HCT116 (cell line): ENCODE measurements around the gene LTB4R. TPM values are rescaled to one million over a fixed set of nuclear protein-coding genes. Genes with fewer than 3 reads are reported as not detected.

Experiments
- ATAC-seq: fragments of 200-7000 bp; cut with Tn5 transposase; 2 replicates; pipeline ENCODE4 v1.9.1; 2020; ENCODE audit warnings: mild to moderate bottlenecking, moderate library complexity
- BruUV-seq: library from RNA; stranded (reverse); fragments of 400-500 nt; replicated peaks from 2 replicates; lab custom pipeline; 2021; lab: Mats Ljungman, UMichigan
- CTCF ChIA-PET: fragments of 300-600 bp; sonication (Branson Sonifier 250); formaldehyde crosslinking; loops from one replicate; lab custom pipeline; 2021; ENCODE audit warnings: antibody characterized with exemption; lab: Charles Lee
- POLR2A ChIA-PET: fragments of 300-600, 350-600 bp; sonication (Branson Sonifier 250); formaldehyde crosslinking; loops from one replicate; lab custom pipeline; 2021; ENCODE audit warnings: antibody characterized with exemption; lab: Charles Lee
- RAD21 ChIA-PET, 2 experiments: fragments of 300-600 bp; sonication (Branson Sonifier 250); formaldehyde crosslinking; loops; one replicate each; lab custom pipeline; 2023; ENCODE audit warnings: low total read pairs in 2 of 2; ENCODE audit not compliant: uncharacterized antibody in 2 of 2, unreplicated experiment in 2 of 2, low non-redundant PET in 1 of 2; lab: Charles Lee
- DNase-seq: peaks from one replicate; pipeline ENCODE4 v3.0.0-alpha.2; 2010; ENCODE audit warnings: low read depth, low spot score
- H2AFZ ChIP-seq: fragments of 200-600 bp; shearing (Covaris generic), sonication (generic); 2 replicates; pipeline ENCODE4 v1.6.1; 2017; ENCODE audit warnings: low read depth, mixed run types, mixed read lengths, antibody characterized with exemption, low read length; ENCODE audit not compliant: poor library complexity, severe bottlenecking
- H3K27ac ChIP-seq: 2 replicates; pipeline ENCODE4 v1.5.1; 2012; ENCODE audit warnings: low read depth, low read length
- H3K27me3 ChIP-seq: fragments of 200-600 bp; sonication (generic); 2 replicates; pipeline ENCODE4 v1.6.1; 2016; ENCODE audit warnings: mixed run types, low read length, mixed read lengths; ENCODE audit not compliant: insufficient read depth
- H3K36me3 ChIP-seq, 2 experiments: fragments of 200-500 bp in 1 of 2; fragments of 200-600 bp in 1 of 2; sonication (Bioruptor generic) in 1 of 2; sonication (generic) in 1 of 2; 2 replicates each; pipeline versions ENCODE4 v1.5.1 to v1.6.1; 2014 to 2016; ENCODE audit warnings: low read length in 2 of 2, inconsistent platforms in 1 of 2, mixed read lengths in 1 of 2, mixed run types in 1 of 2; ENCODE audit not compliant: insufficient read depth in 2 of 2, control insufficient read depth in 1 of 2
- H3K4me1 ChIP-seq, 2 experiments: fragments of 200-600 bp in 1 of 2; sonication (generic) in 1 of 2; 2 replicates each; pipeline versions ENCODE4 v1.5.1 to v1.6.1; 2012 to 2017; ENCODE audit warnings: low read length in 2 of 2, inconsistent platforms in 1 of 2, mild to moderate bottlenecking in 1 of 2, mixed read lengths in 1 of 2, mixed run types in 1 of 2, moderate library complexity in 1 of 2; ENCODE audit not compliant: insufficient read depth in 2 of 2, control insufficient read depth in 1 of 2
- H3K4me2 ChIP-seq: fragments of 200-600 bp; sonication (generic); 2 replicates; pipeline ENCODE4 v1.6.1; 2017; ENCODE audit warnings: mixed run types, low read length, mixed read lengths
- H3K4me3 ChIP-seq, 2 experiments: fragments of 200-600 bp in 1 of 2; sonication (generic) in 1 of 2; replicated peaks in 1 of 2; 2 replicates each; pipeline ENCODE4 v1.5.1; 2011 to 2016; ENCODE audit warnings: low read length in 2 of 2, control low read depth in 1 of 2, low read depth in 1 of 2, mild to moderate bottlenecking in 1 of 2, mixed read lengths in 1 of 2, mixed run types in 1 of 2
- H3K79me2 ChIP-seq: fragments of 200-600 bp; sonication (generic); 2 replicates; pipeline ENCODE4 v1.6.1; 2017; ENCODE audit warnings: mild to moderate bottlenecking, mixed run types, low read length, moderate library complexity, mixed read lengths; ENCODE audit not compliant: insufficient read depth
- H3K9ac ChIP-seq: fragments of 200-600 bp; sonication (generic); 2 replicates; pipeline ENCODE4 v1.6.1; 2016; ENCODE audit warnings: low read length, mixed read lengths
- H3K9me2 ChIP-seq: fragments of 200-600 bp; sonication (generic), shearing (Covaris generic); 2 replicates; pipeline ENCODE4 v1.6.1; 2017; ENCODE audit warnings: mixed run types, mild to moderate bottlenecking, moderate library complexity; ENCODE audit not compliant: insufficient read depth
- H3K9me3 ChIP-seq, 2 experiments: fragments of 200-500 bp in 1 of 2; fragments of 200-600 bp in 1 of 2; sonication (Bioruptor generic) in 1 of 2; sonication (generic) in 1 of 2; 2 replicates each; pipeline ENCODE4 v1.6.1; 2014 to 2017; ENCODE audit warnings: low read length in 2 of 2, mixed read lengths in 2 of 2, inconsistent platforms in 1 of 2, low read depth in 1 of 2, mild to moderate bottlenecking in 1 of 2, mixed run types in 1 of 2, moderate library complexity in 1 of 2; ENCODE audit not compliant: control insufficient read depth in 1 of 2, insufficient read depth in 1 of 2
- H4K20me1 ChIP-seq: fragments of 200-600 bp; sonication (generic), shearing (Covaris generic); 2 replicates; pipeline ENCODE4 v1.6.1; 2017; ENCODE audit warnings: mixed run types, mild to moderate bottlenecking, moderate library complexity; ENCODE audit not compliant: insufficient read depth
- ATF3 ChIP-seq: IDR thresholded peaks from 2 replicates; pipeline ENCODE4 v1.6.1; 2012
- CEBPB ChIP-seq: IDR thresholded peaks from 2 replicates; pipeline ENCODE4 v1.6.1; 2012; ENCODE audit warnings: low read depth
- EZH2phosphoT487 ChIP-seq: fragments of 200-600 bp; IDR thresholded peaks from 2 replicates; pipeline ENCODE4 v1.6.1; 2018; ENCODE audit warnings: antibody characterized with exemption, borderline replicate concordance
- RAD21 ChIP-seq: IDR thresholded peaks from 2 replicates; pipeline ENCODE4 v1.6.1; 2012; ENCODE audit warnings: low read depth, mild to moderate bottlenecking
- SIN3A ChIP-seq: IDR thresholded peaks from 2 replicates; pipeline ENCODE4 v1.6.1; 2012; ENCODE audit warnings: low read depth
- SP1 ChIP-seq: IDR thresholded peaks from 2 replicates; pipeline ENCODE4 v1.6.1; 2012; ENCODE audit warnings: low read depth
- ZFX ChIP-seq: fragments of 450-650 bp; IDR thresholded peaks from 2 replicates; pipeline ENCODE4 v1.6.1; 2017
- ZNF274 ChIP-seq: fragments of 200-500 bp; sonication (Bioruptor generic); IDR thresholded peaks from 2 replicates; pipeline ENCODE4 v1.6.1; 2014; ENCODE audit warnings: mild to moderate bottlenecking, low read depth, low read length, inconsistent platforms
- intact Hi-C: fragments of 100-400 bp; cut with micrococcal nuclease; formaldehyde crosslinking; loops from 2 replicates; pipeline ENCODE4 v1.10.0; 2022
- total RNA-seq: library from RNA; stranded (reverse); gene quantifications from one replicate; pipeline ENCODE4 v1.2.1, GENCODE V29; 2021; ENCODE audit not compliant: unreplicated experiment
- TF ChIP-seq, protein P1 (sequence below): IDR thresholded peaks from 2 replicates; pipeline ENCODE4 v1.6.1; 2011; ENCODE audit warnings: mild to moderate bottlenecking, low read length, moderate library complexity; ENCODE audit not compliant: insufficient replicate concordance; ENCODE audit errors: extremely low read depth

Gene LTB4R
- total RNA-seq, 1 experiment from 2014 or later: 14.8 TPM

DNA sequence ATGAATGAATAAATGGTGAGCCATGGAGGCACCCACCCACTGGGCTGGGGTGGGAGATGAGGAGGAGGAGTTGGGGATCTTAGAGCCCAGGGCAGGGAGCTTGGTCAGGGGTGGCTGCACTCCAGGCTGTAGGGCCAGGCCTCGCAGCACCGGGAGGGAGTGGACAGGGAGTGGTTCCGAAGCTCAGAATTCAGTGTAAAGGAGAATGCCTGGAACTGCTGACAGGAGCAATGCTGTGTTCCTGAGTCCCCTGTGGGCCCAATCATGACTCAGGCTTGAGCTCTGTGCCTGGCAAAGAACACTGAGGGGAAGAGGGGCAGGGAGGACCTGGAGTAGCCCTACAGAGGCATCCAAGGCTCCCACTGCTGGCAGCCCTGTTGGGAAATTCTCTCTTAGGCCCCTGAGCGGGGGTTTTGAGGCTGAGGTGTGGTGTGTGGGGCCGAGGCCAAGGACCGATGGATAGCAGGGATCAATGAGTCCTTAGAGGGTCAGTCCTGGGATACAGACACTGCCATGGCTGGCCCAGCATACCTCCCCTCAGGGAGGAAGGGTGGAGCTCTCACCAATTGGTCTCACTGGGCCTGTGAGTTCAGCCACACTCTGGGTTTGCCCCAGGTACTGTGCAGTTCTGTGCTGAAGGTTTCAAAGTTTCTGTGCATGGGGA, 30.4 kb upstream of the LTB4R start:
- no peak for DNase-seq
- Histone ChIP-seq H3K27me3 (no peaks in the 10 kb centered on the region), H3K9ac (no peak overlapping the region), H3K4me2 (no peak overlapping the region), H2AFZ (no peak overlapping the region), H3K27ac (no peak overlapping the region), H3K4me3 (no peak overlapping the region), H3K36me3 (no peaks in the 10 kb centered on the region), H3K9me2 (no peaks in the 10 kb centered on the region), H3K79me2 (no peaks in the 10 kb centered on the region), H4K20me1 (no peaks in the 10 kb centered on the region), H3K9me3 (no peaks in the 10 kb centered on the region), H3K4me1 (no peaks in the 10 kb centered on the region)
- ATAC-seq: no peak
- intact Hi-C loops: no loop called here
- RAD21 ChIA-PET: no interaction called here
- POLR2A ChIA-PET: interaction anchor here (2.3 kb wide), 1 partner anchor 10 kb away, joined by 7 read pairs; the partner anchor contains the start of gene RABGGTA
- CTCF ChIA-PET: interaction anchor here (1.4 to 2.2 kb wide), 2 partner anchors 10 to 17 kb away, joined by 3 to 12 read pairs; partner anchors contain the start of gene RABGGTA
- BruUV-seq: no TSS peak
- no peak for TF ChIP-seq CEBPB
- TF ChIP-seq, protein P1, sequence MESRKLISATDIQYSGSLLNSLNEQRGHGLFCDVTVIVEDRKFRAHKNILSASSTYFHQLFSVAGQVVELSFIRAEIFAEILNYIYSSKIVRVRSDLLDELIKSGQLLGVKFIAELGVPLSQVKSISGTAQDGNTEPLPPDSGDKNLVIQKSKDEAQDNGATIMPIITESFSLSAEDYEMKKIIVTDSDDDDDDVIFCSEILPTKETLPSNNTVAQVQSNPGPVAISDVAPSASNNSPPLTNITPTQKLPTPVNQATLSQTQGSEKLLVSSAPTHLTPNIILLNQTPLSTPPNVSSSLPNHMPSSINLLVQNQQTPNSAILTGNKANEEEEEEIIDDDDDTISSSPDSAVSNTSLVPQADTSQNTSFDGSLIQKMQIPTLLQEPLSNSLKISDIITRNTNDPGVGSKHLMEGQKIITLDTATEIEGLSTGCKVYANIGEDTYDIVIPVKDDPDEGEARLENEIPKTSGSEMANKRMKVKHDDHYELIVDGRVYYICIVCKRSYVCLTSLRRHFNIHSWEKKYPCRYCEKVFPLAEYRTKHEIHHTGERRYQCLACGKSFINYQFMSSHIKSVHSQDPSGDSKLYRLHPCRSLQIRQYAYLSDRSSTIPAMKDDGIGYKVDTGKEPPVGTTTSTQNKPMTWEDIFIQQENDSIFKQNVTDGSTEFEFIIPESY: no peak
- TF ChIP-seq SIN3A: no peak
- TF ChIP-seq ZNF274: no peak
- TF ChIP-seq EZH2phosphoT487: no peak
- no peak for TF ChIP-seq ZFX
- TF ChIP-seq SP1: no peak
- TF ChIP-seq RAD21: no peak
- TF ChIP-seq ATF3: no peak
